GM12892 (cell line): Measurements from ENCODE around the gene NR0B1.

ENCODE experiments used
- POLR2A ChIP-seq: IDR thresholded peaks from 2 replicates; pipeline ENCODE4 v1.6.1; 2011; ENCODE audit warnings: low read depth, low read length, control low read depth
- POLR2AphosphoS5 ChIP-seq: IDR thresholded peaks from 2 replicates; pipeline ENCODE4 v1.6.1; 2011; ENCODE audit warnings: low read depth, low read length, control low read depth

GRCh38 chrX:30307466-30307865, 1.7 kb downstream of the NR0B1 start:
- TF ChIP-seq POLR2A: no peak
- no peak for TF ChIP-seq POLR2AphosphoS5
